Measurements from ENCODE around the gene CHTF18.

CHTF18 gene

GRCh38 chr16:765488-765865, 22.9 kb upstream of the CHTF18 start:
- TF ChIP-seq ZNF692 (tag by site-specific recombination; IDR thresholded peaks at IDR 0.05): no peak
- TF ChIP-seq ZBTB21 (tag by site-specific recombination; IDR thresholded peaks at IDR 0.05): no peak
- no peak for TF ChIP-seq SP2 (tag by site-specific recombination; IDR thresholded peaks at IDR 0.05)
- peak; percentile 47; the same call in 1 of the 2 replicates for TF ChIP-seq HIC1 (tag by site-specific recombination; IDR thresholded peaks at IDR 0.05)
- TF ChIP-seq ZNF658 (tag by site-specific recombination; IDR thresholded peaks at IDR 0.05): no peak
- no peak for TF ChIP-seq ZBTB8A (tag by site-specific recombination; IDR thresholded peaks at IDR 0.05)
- TF ChIP-seq ZNF561 (tag by site-specific recombination; IDR thresholded peaks at IDR 0.05; ENCODE audit: borderline replicate concordance): no peak
- Histone ChIP-seq H3K27ac (ENCODE audit: extremely low read depth, low read depth, low read length) (no peak overlapping the region), H3K9me3 (ENCODE audit: control insufficient read depth, insufficient read depth, low read depth, low read length) (no peaks in the 10 kb centered on the region), H3K4me3 (ENCODE audit: low read depth, low read length) (no peak overlapping the region), H3K4me1 (ENCODE audit: control insufficient read depth, insufficient read depth, low read length) (no peaks in the 10 kb centered on the region), H3K36me3 (ENCODE audit: control insufficient read depth in 2 of 2, insufficient read depth in 1 of 2, low read length in 2 of 2) (no peaks in the 10 kb centered on the region)
- CTCF ChIA-PET: no interaction called here
- POLR2A ChIA-PET: no interaction called here

- Histone ChIP-seq H3K27ac (ENCODE audit: extremely low read depth, low read depth, low read length) (no peak overlapping the region), H3K4me3 (ENCODE audit: low read depth, low read length) (no peak overlapping the region), H3K9me3 (ENCODE audit: control insufficient read depth, insufficient read depth, low read depth, low read length) (no peaks in the 10 kb centered on the region), H3K36me3 (ENCODE audit: control insufficient read depth in 2 of 2, insufficient read depth in 1 of 2, low read length in 2 of 2) (no peaks in the 10 kb centered on the region), H3K4me1 (ENCODE audit: control insufficient read depth, insufficient read depth, low read length) (no peaks in the 10 kb centered on the region)
- TF ChIP-seq ZNF654 (tag by site-specific recombination; IDR thresholded peaks at IDR 0.05; ENCODE audit: low read depth) (no peak), SCRT2 (tag by site-specific recombination; IDR thresholded peaks at IDR 0.05) (no peak), ZIC2 (tag by site-specific recombination; IDR thresholded peaks at IDR 0.05) (no peak)
- CTCF ChIA-PET: no interaction called here
- POLR2A ChIA-PET: interaction anchor here (0.7 kb wide), 1 partner anchor 16 kb away, joined by 3 read pairs; no protein-coding TSS in a partner anchor
Measured at GRCh38 chr16:766008-766819, 22.2 kb upstream of the CHTF18 start.

- POLR2A ChIA-PET: interaction anchor here (0.7 kb wide), 1 partner anchor 17 kb away, joined by 3 read pairs; no protein-coding TSS in a partner anchor
- no peak overlapping the region for H3K4me3 ChIP-seq (ENCODE audit: low read depth, low read length)
- no peak overlapping the region for H3K27ac ChIP-seq (ENCODE audit: extremely low read depth, low read depth, low read length)
- TF ChIP-seq ZFP69B (tag by site-specific recombination; IDR thresholded peaks at IDR 0.05) (no peak), SP3 (tag by site-specific recombination; IDR thresholded peaks at IDR 0.05) (no peak), ZNF544 (tag by site-specific recombination; IDR thresholded peaks at IDR 0.05) (no peak), KLF16 (tag by site-specific recombination; IDR thresholded peaks at IDR 0.05) (no peak), ZNF843 (tag by site-specific recombination; IDR thresholded peaks at IDR 0.05) (no peak), ZNF426 (tag by site-specific recombination; IDR thresholded peaks at IDR 0.05) (no peak)
- CTCF ChIA-PET: no interaction called here
- no peaks in the 10 kb centered on the region for H3K9me3 ChIP-seq (ENCODE audit: control insufficient read depth, insufficient read depth, low read depth, low read length)
- no peaks in the 10 kb centered on the region for H3K36me3 ChIP-seq (ENCODE audit: control insufficient read depth in 2 of 2, insufficient read depth in 1 of 2, low read length in 2 of 2)
- no peaks in the 10 kb centered on the region for H3K4me1 ChIP-seq (ENCODE audit: control insufficient read depth, insufficient read depth, low read length)
Measured at GRCh38 chr16:766820-767640, 21.4 kb upstream of the CHTF18 start.
